ENCODE measurements around the gene EML1.

EML1 gene

GRCh38 chr14:99793213-99794150 lies at the start of gene EML1:
TSS of gene EML1 (plus strand) at chr14:99793413. CDS start at chr14:99793477, 64 bp downstream.
- no peaks in the 10 kb centered on the region for H3K9me3 ChIP-seq
- no peaks in the 10 kb centered on the region for H3K27me3 ChIP-seq
- DNase-seq, result peak; percentile 81 to 91
- H3K4me3 ChIP-seq, result peak within 1 kb of the TSS; percentile 65 to 69
- peak within 1 kb of the TSS; percentile 82 to 92 for H3K27ac ChIP-seq
- intact Hi-C loops (cut with DNase I; ENCODE audit: low total_unique reads), result loop anchor here (5.0 kb wide), 1 partner anchor 56 kb away; no protein-coding TSS in a partner anchor
- H3K36me3 ChIP-seq, result no peaks in the 10 kb centered on the region
- peak in 1 of 2 experiments; percentile 36 for TF ChIP-seq CTCF (IDR thresholded peaks at IDR 0.05)
- H3K4me1 ChIP-seq, result peaks cover 0 to 24% (median 13%) of the 10 kb centered on the region in 4 donors

GRCh38 chr14:99744199-99744872 lies 48.9 kb upstream of the EML1 start:
- intact Hi-C loops (cut with DNase I; ENCODE audit: low total_unique reads), result no loop called here

GRCh38 chr14:99744873-99745224 lies 48.4 kb upstream of the EML1 start:
- TF ChIP-seq CTCF (IDR thresholded peaks at IDR 0.05), result no peak
- Histone ChIP-seq H3K36me3 (no peaks in the 10 kb centered on the region), H3K4me1 (peaks cover 0 to 37% (median 24%) of the 10 kb centered on the region in 4 donors), H3K9me3 (no peaks in the 10 kb centered on the region), H3K27ac (peak overlapping the region; percentile 69 to 76), H3K27me3 (no peaks in the 10 kb centered on the region), H3K4me3 (no peak overlapping the region)
- DNase-seq, result no peak
- intact Hi-C loops (cut with DNase I; ENCODE audit: low total_unique reads), result no loop called here

More at GRCh38 chr14:99744199-99744872, 48.9 kb upstream of the EML1 start:
- no peak for TF ChIP-seq CTCF (IDR thresholded peaks at IDR 0.05)
- H3K9me3 ChIP-seq, result no peaks in the 10 kb centered on the region
- H3K27me3 ChIP-seq, result no peaks in the 10 kb centered on the region
- no peak overlapping the region for H3K4me3 ChIP-seq
- peaks cover 0 to 33% (median 20%) of the 10 kb centered on the region in 4 donors for H3K4me1 ChIP-seq
- peak overlapping the region; percentile 69 to 76 for H3K27ac ChIP-seq
- no peaks in the 10 kb centered on the region for H3K36me3 ChIP-seq
- no peak for DNase-seq

GRCh38 chr14:99745307-99745951 lies 47.8 kb upstream of the EML1 start:
- Histone ChIP-seq H3K9me3 (no peaks in the 10 kb centered on the region), H3K27ac (peak overlapping the region; percentile 69 to 76), H3K4me1 (peaks cover 0 to 42% (median 29%) of the 10 kb centered on the region in 4 donors), H3K36me3 (no peaks in the 10 kb centered on the region), H3K27me3 (no peaks in the 10 kb centered on the region), H3K4me3 (no peak overlapping the region)
- intact Hi-C loops (cut with DNase I; ENCODE audit: low total_unique reads), result no loop called here
- DNase-seq, result no peak
- TF ChIP-seq CTCF (IDR thresholded peaks at IDR 0.05), result no peak

- intact Hi-C loops (cut with DNase I; ENCODE audit: low total_unique reads), result no loop called here
Observed at GRCh38 chr14:99747167-99747566, 46.0 kb upstream of the EML1 start.

More at GRCh38 chr14:99747167-99747566, 46.0 kb upstream of the EML1 start:
- Histone ChIP-seq H3K27ac (peak overlapping the region in 1 of 2 donors; percentile 33), H3K4me3 (no peak overlapping the region), H3K36me3 (no peaks in the 10 kb centered on the region), H3K9me3 (no peaks in the 10 kb centered on the region), H3K4me1 (peaks cover 0 to 44% (median 29%) of the 10 kb centered on the region in 4 donors), H3K27me3 (no peaks in the 10 kb centered on the region)
- TF ChIP-seq CTCF (IDR thresholded peaks at IDR 0.05), result no peak
- DNase-seq, result no peak

Data from tibial artery (tissue), 4 donors.